ENCODE measurements around the gene TMEM108.

- TF ChIP-seq, protein P1, sequence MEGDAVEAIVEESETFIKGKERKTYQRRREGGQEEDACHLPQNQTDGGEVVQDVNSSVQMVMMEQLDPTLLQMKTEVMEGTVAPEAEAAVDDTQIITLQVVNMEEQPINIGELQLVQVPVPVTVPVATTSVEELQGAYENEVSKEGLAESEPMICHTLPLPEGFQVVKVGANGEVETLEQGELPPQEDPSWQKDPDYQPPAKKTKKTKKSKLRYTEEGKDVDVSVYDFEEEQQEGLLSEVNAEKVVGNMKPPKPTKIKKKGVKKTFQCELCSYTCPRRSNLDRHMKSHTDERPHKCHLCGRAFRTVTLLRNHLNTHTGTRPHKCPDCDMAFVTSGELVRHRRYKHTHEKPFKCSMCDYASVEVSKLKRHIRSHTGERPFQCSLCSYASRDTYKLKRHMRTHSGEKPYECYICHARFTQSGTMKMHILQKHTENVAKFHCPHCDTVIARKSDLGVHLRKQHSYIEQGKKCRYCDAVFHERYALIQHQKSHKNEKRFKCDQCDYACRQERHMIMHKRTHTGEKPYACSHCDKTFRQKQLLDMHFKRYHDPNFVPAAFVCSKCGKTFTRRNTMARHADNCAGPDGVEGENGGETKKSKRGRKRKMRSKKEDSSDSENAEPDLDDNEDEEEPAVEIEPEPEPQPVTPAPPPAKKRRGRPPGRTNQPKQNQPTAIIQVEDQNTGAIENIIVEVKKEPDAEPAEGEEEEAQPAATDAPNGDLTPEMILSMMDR (conservative IDR thresholded peaks at IDR 0.05; ENCODE audit: low read depth, low read length) = no peak
- TF ChIP-seq POLR2A (IDR thresholded peaks at IDR 0.05; ENCODE audit: low read depth, low read length) = peak; percentile 89; the same call in 1 of the 2 replicates
- TF ChIP-seq CHD1 (IDR thresholded peaks at IDR 0.05; ENCODE audit: low read depth, low read length) = no peak
- no peak for TF ChIP-seq RAD21 (IDR thresholded peaks at IDR 0.05; ENCODE audit: low read length)
- TF ChIP-seq BHLHE40 (IDR thresholded peaks at IDR 0.05; ENCODE audit: low read depth, low read length) = no peak
- TF ChIP-seq, protein P2, sequence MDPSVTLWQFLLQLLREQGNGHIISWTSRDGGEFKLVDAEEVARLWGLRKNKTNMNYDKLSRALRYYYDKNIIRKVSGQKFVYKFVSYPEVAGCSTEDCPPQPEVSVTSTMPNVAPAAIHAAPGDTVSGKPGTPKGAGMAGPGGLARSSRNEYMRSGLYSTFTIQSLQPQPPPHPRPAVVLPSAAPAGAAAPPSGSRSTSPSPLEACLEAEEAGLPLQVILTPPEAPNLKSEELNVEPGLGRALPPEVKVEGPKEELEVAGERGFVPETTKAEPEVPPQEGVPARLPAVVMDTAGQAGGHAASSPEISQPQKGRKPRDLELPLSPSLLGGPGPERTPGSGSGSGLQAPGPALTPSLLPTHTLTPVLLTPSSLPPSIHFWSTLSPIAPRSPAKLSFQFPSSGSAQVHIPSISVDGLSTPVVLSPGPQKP (IDR thresholded peaks at IDR 0.05; ENCODE audit: borderline replicate concordance, low read depth, low read length) = no peak
Measured at GRCh38 chr3:133412183-133413132, 374.3 kb downstream of the TMEM108 start.
